ENCODE results near the gene TAS2R4. TPM values are rescaled to one million over a fixed set of nuclear protein-coding genes. Genes with fewer than 3 reads are reported as not detected.

TAS2R4 gene
- total and polyA plus RNA-seq, 2 of the 8 experiments (the other 6 are each of a cell fraction or from before 2014, with no cell fraction given), result 0.88 to 1.3 TPM

DNA sequence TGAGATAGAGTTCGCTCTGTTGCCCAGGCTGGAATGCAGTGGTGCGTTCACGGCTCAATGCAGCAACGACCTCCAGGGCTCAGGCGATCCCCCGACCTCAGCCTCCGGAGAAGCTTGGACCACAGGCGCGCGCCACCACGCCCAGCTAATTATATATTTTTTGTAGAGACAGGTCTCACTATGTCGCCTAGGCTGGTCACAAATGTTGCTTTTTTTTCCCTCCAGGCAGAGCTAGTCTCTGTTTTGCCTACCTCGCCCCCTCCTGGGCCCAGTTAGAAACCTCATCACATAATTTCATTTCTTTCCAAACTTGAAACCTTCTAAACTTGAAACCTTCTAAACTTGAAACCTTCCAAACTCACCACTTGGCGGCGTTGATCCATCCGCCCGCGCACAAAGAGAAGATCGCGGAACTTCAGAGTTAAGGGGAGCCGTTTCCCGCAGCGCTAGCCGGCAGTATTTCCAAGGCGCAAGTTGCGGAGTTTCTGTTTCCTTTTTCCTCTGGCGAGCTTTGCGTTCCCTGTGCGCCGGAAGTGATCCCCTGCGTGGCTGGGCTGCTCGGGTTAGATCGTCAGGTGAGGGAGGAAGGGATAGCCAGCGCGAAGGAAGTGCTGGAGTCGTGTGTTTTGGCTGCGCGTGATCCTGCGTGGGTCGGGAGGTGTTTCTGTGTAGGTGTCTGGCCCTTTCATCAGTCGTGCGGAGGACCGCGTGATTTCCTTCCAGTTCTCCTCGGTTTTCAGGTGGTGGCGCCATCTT lies 38.5 kb upstream of the TAS2R4 start, which contains the start of gene SSBP1 (continued):
- peak; percentile 47; the same call in 1 of the 2 replicates for TF ChIP-seq SIX5 (IDR thresholded peaks at IDR 0.05; ENCODE audit: low read depth, low read length)
- TF ChIP-seq PHF8 (conservative IDR thresholded peaks at IDR 0.05; ENCODE audit: low read depth, low read length), result peak; percentile 99
- TF ChIP-seq GTF2F1 (IDR thresholded peaks at IDR 0.05; ENCODE audit: borderline replicate concordance, low read depth, low read length), result no peak
- TF ChIP-seq, protein P1, sequence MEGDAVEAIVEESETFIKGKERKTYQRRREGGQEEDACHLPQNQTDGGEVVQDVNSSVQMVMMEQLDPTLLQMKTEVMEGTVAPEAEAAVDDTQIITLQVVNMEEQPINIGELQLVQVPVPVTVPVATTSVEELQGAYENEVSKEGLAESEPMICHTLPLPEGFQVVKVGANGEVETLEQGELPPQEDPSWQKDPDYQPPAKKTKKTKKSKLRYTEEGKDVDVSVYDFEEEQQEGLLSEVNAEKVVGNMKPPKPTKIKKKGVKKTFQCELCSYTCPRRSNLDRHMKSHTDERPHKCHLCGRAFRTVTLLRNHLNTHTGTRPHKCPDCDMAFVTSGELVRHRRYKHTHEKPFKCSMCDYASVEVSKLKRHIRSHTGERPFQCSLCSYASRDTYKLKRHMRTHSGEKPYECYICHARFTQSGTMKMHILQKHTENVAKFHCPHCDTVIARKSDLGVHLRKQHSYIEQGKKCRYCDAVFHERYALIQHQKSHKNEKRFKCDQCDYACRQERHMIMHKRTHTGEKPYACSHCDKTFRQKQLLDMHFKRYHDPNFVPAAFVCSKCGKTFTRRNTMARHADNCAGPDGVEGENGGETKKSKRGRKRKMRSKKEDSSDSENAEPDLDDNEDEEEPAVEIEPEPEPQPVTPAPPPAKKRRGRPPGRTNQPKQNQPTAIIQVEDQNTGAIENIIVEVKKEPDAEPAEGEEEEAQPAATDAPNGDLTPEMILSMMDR (IDR thresholded peaks at IDR 0.05; ENCODE audit: control extremely low read depth in 1 of 3, insufficient read depth in 1 of 3, low read depth in 1 of 3, low read length in 3 of 3), result peak; percentile 64 to 85 (median 77)
- no peak for TF ChIP-seq ZNF274 (IDR thresholded peaks at IDR 0.05; ENCODE audit: borderline replicate concordance, extremely low read depth, low read length)
- TF ChIP-seq RNF2 (IDR thresholded peaks at IDR 0.05; ENCODE audit: borderline replicate concordance, low read depth, low read length, missing control alignments, poor library complexity, severe bottlenecking), result no peak
- TF ChIP-seq BACH1 (IDR thresholded peaks at IDR 0.05; ENCODE audit: low read length), result peak; percentile 46; the same call in 1 of the 2 replicates
- no peak for TF ChIP-seq BCL11A (IDR thresholded peaks at IDR 0.05; ENCODE audit: low read depth in 2 of 2, low read length in 2 of 2)
- no peak for TF ChIP-seq CHD1 (IDR thresholded peaks at IDR 0.05; ENCODE audit: low read depth, low read length)
- TF ChIP-seq TAF1 (IDR thresholded peaks at IDR 0.05; ENCODE audit: low read depth, low read length), result peak; percentile 96
- TF ChIP-seq, protein P2, sequence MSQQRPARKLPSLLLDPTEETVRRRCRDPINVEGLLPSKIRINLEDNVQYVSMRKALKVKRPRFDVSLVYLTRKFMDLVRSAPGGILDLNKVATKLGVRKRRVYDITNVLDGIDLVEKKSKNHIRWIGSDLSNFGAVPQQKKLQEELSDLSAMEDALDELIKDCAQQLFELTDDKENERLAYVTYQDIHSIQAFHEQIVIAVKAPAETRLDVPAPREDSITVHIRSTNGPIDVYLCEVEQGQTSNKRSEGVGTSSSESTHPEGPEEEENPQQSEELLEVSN (IDR thresholded peaks at IDR 0.05), result peak; percentile 61
